GM12874 (cell line): ENCODE measurements around the gene AGBL5.

ENCODE experiments used
- TF ChIP-seq, protein P1 (sequence below): IDR thresholded peaks from 2 replicates; pipeline ENCODE4 v1.5.1; 2011; ENCODE audit warnings: low read depth, mild to moderate bottlenecking, control low read depth, low read length, moderate library complexity; ENCODE audit not compliant: insufficient read depth

Gene AGBL5

GRCh38 chr2:27087823-27088410 lies 36.4 kb downstream of the AGBL5 start:
- TF ChIP-seq, protein P1, sequence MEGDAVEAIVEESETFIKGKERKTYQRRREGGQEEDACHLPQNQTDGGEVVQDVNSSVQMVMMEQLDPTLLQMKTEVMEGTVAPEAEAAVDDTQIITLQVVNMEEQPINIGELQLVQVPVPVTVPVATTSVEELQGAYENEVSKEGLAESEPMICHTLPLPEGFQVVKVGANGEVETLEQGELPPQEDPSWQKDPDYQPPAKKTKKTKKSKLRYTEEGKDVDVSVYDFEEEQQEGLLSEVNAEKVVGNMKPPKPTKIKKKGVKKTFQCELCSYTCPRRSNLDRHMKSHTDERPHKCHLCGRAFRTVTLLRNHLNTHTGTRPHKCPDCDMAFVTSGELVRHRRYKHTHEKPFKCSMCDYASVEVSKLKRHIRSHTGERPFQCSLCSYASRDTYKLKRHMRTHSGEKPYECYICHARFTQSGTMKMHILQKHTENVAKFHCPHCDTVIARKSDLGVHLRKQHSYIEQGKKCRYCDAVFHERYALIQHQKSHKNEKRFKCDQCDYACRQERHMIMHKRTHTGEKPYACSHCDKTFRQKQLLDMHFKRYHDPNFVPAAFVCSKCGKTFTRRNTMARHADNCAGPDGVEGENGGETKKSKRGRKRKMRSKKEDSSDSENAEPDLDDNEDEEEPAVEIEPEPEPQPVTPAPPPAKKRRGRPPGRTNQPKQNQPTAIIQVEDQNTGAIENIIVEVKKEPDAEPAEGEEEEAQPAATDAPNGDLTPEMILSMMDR, result no peak

- TF ChIP-seq, protein P1, result no peak
Measured at GRCh38 chr2:27088634-27089033, 37.2 kb downstream of the AGBL5 start.

- TF ChIP-seq, protein P1, result no peak
Measured at GRCh38 chr2:27089111-27089954, 37.9 kb downstream of the AGBL5 start.

DNA sequence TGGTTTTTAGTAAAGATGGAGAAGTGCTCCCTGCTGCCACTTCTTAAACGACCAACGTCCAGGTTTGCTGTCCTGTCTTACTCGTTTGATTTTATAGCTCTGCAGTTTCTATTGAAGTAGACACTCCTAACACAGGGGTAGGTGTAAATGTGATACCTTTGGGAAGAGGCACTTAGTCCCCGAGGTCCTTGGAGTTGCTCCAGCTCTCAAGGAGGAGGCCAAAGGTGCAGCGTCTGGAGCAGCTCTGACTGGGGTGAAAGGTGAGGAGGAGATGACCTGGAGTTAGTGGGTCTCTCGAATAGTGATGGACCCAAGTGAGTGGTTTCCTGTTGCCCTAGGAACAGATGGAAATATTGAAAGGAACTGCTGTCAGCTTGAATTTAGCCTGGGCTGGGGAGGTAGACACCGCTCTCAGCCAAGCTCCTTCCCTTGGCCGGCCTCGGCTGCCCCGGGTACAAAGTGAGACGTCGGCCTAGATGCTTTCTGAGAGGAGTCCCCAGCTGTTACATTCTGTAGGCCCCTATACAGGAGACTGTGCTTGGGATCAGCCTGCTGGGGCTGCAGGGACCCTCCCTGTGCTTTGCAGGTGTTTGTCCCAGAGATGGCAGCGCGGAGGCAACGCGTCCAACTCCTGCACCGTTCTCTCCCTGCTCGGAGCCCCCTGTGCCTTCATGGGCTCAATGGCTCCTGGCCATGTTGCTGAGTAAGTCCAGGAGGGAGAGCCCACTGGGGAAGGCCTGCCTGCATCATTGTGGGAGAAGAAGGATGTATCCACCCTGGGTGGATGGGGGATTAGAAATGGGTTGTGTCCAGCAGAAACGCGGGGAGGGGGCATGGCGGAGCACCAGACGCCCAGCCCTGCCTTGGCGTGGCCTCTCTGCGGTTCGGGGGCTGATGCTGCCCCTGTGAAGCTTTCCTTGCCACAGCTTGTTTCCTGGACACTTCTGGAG lies 40.6 kb downstream of the AGBL5 start:
- TF ChIP-seq, protein P1, result no peak

DNA sequence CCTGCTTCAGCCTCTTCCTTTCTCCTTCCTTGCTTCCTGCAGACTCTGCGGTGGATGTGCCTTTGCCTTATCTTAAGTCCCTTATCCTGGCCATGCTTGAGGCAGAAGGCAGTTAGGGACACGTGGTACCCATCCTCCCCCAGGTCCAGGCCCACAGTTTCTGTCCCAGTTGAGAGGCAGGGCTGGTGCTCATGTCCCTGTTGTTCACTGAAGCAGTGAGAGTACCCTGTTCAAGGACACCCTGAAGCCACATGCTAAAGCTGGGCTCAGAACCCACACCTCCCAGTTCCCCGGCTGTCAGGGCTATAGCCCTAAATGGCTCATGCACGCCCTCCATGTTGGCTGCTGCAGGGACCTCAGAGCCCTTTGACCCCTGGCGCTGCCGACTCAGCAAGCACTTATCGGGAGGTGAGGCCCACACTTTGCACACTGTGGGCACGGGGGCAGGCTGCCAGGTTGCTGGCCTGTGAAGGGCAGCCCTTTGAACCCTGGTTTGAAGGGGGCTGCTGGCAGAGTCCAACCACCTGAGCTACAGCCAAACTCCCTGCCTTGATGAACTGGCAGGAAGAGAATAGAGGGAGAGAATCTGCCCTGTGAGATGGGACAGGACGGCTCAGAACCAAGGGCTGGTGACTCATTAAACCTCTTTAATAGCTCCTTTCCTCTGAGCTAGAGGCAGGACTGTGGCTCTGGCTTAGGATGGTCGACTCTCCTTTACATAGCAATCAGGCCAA lies 41.4 kb downstream of the AGBL5 start:
- TF ChIP-seq, protein P1, result no peak

- TF ChIP-seq, protein P1, result no peak
Measured at GRCh38 chr2:27093430-27094352, 42.2 kb downstream of the AGBL5 start.
